Activated CD8-positive, alpha-beta T cell treated with anti-CD3 and anti-CD28 coated beads for 36 hours (primary cell): ENCODE results near the gene SMIM41. TPM values are rescaled to one million over a fixed set of nuclear protein-coding genes. Genes with fewer than 3 reads are reported as not detected.

ENCODE experiments used
- ATAC-seq: fragments of 200-7000 bp; cut with Tn5 transposase; one replicate; pipeline ENCODE4 v1.10.0; 2021; ENCODE audit warnings: mild to moderate bottlenecking, moderate library complexity
- CTCF ChIA-PET: fragments of 350-600 bp; sonication (Branson Sonifier 250); formaldehyde crosslinking; loops from one replicate; lab custom pipeline; 2021; ENCODE audit warnings: antibody characterized with exemption; lab: Charles Lee
- POLR2A ChIA-PET: fragments of 350-600 bp; sonication (Branson Sonifier 250); formaldehyde crosslinking; loops from one replicate; lab custom pipeline; 2021; ENCODE audit warnings: antibody characterized with exemption; lab: Charles Lee
- DNase-seq: peaks from one replicate; pipeline ENCODE4 v3.0.0-alpha.2; 2020
- H3K27ac Mint-ChIP-seq: one replicate; pipeline ENCODE4 v1.8.0; 2021; ENCODE audit warnings: mild to moderate bottlenecking, mixed read lengths
- H3K27me3 Mint-ChIP-seq: one replicate; pipeline ENCODE4 v1.8.0; 2021; ENCODE audit warnings: mixed read lengths
- H3K36me3 Mint-ChIP-seq: one replicate; pipeline ENCODE4 v1.8.0; 2021; ENCODE audit warnings: low read depth, mixed read lengths
- H3K4me1 Mint-ChIP-seq: one replicate; pipeline ENCODE4 v1.8.0; 2021; ENCODE audit warnings: low read depth, mixed read lengths
- H3K4me3 Mint-ChIP-seq: one replicate; pipeline ENCODE4 v1.8.0; 2021; ENCODE audit warnings: mild to moderate bottlenecking, moderate library complexity, mixed read lengths
- H3K9me3 Mint-ChIP-seq: one replicate; pipeline ENCODE4 v1.8.0; 2021; ENCODE audit warnings: mixed read lengths
- intact Hi-C: fragments of 100-400 bp; cut with micrococcal nuclease; formaldehyde crosslinking; loops from one replicate; pipeline ENCODE4 v1.10.0; 2022
- total RNA-seq, 2 experiments: library from RNA; stranded (reverse); gene quantifications; one replicate each; pipeline ENCODE4 v1.2.3, GENCODE V29; 2021
- TF ChIP-seq, protein P1 (sequence below): fragments of 200-600 bp; IDR thresholded peaks from one replicate; pipeline ENCODE4 v1.8.0; 2022; ENCODE audit warnings: antibody characterized with exemption, mild to moderate bottlenecking

Gene SMIM41
- total RNA-seq, 2 experiments from 2014 or later: not detected

DNA sequence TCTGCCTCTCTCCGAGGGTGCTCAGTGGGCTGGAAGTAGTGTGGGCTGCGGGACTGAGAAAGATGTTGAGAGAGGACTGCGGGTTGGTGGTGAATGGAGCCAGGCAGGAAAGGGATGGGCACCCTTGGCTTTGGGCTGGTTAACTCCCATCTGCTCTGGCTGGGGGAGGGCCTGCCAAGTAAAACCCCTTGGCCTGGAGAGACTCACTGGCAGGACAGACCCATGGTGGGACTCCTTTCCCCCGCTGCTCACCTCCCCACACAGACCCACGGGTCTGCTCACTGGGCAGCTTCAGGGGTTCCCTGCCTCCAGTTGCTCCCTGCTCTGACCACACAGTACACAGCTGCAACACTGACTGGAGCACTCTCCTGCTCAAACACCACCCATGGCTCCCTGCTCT lies 58.2 kb downstream of the SMIM41 start:
- Mint-ChIP-seq H3K27ac (no peak overlapping the region), H3K36me3 (no peaks in the 10 kb centered on the region), H3K9me3 (no peaks in the 10 kb centered on the region), H3K4me3 (no peak overlapping the region), H3K4me1 (no peaks in the 10 kb centered on the region), H3K27me3 (no peaks in the 10 kb centered on the region)
- DNase-seq: no peak
- intact Hi-C loops: no loop called here
- ATAC-seq: no peak
- ChIA-PET POLR2A (no interaction called here), CTCF (interaction anchor here (0.8 kb wide), 1 partner anchor 49 kb away, joined by 4 read pairs; no protein-coding TSS in a partner anchor)
- TF ChIP-seq, protein P1, sequence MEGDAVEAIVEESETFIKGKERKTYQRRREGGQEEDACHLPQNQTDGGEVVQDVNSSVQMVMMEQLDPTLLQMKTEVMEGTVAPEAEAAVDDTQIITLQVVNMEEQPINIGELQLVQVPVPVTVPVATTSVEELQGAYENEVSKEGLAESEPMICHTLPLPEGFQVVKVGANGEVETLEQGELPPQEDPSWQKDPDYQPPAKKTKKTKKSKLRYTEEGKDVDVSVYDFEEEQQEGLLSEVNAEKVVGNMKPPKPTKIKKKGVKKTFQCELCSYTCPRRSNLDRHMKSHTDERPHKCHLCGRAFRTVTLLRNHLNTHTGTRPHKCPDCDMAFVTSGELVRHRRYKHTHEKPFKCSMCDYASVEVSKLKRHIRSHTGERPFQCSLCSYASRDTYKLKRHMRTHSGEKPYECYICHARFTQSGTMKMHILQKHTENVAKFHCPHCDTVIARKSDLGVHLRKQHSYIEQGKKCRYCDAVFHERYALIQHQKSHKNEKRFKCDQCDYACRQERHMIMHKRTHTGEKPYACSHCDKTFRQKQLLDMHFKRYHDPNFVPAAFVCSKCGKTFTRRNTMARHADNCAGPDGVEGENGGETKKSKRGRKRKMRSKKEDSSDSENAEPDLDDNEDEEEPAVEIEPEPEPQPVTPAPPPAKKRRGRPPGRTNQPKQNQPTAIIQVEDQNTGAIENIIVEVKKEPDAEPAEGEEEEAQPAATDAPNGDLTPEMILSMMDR: no peak

DNA sequence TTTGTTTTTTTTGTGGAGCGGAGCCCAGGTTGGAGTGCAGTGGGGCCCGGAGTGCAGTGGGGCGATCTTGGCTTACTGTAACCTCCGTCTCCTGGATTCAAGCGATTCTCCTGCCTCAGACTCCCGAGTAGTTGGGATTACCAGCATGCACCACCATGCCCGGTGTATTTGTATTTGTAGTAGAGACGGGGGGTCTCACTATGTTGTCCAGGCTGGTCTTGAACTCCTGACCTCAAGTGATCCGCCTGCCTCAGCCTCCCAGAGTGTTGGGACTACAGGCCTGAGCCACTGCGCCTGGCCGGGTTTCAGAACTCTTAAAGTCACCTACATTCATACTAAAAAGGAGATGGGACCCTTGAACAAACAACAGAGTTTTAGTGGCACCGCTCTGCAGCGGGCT lies 59.6 kb downstream of the SMIM41 start:
- Mint-ChIP-seq H3K4me1 (no peaks in the 10 kb centered on the region), H3K27me3 (no peaks in the 10 kb centered on the region), H3K27ac (no peak overlapping the region), H3K4me3 (no peak overlapping the region), H3K9me3 (no peaks in the 10 kb centered on the region), H3K36me3 (no peaks in the 10 kb centered on the region)
- ATAC-seq (no peak), DNase-seq (no peak)
- TF ChIP-seq, protein P1: no peak
- POLR2A ChIA-PET: no interaction called here
- intact Hi-C loops: no loop called here
- CTCF ChIA-PET: interaction anchor here (1.0 to 1.4 kb wide), 4 partner anchors 16 to 140 kb away, joined by 3 to 5 read pairs (median 3); no protein-coding TSS in a partner anchor

DNA sequence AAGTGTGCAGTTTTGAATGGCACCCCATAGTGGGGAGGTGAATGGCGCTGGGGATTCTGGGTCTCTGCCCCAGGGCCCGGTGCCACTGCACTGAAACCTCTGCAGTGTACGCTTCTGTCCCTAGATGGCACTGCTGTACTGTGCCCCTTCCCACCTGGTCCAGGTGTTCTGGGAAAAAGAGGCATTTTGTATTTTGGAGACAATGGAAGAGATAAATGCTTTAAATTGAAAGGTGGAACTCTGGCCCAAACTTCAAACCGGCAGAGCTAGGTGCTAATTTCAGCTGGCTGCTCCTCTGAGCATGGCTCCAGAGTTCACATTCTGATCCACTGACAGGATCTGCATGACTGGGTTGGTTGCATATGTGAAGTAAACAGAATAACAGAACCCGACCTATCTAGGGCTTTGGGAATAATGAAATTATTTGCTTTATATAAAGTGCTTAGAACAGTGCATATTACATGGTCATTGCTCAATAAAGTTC lies 60.1 kb downstream of the SMIM41 start:
- H3K4me1 Mint-ChIP-seq: no peaks in the 10 kb centered on the region
- no peak overlapping the region for H3K27ac Mint-ChIP-seq
- ATAC-seq: peak; percentile 94
- POLR2A ChIA-PET: no interaction called here
- intact Hi-C loops: no loop called here
- no peaks in the 10 kb centered on the region for H3K36me3 Mint-ChIP-seq
- CTCF ChIA-PET: interaction anchor here (0.8 to 1.6 kb wide), 6 partner anchors 9 to 119 kb away, joined by 3 to 5 read pairs (median 4); no protein-coding TSS in a partner anchor
- H3K27me3 Mint-ChIP-seq: no peaks in the 10 kb centered on the region
- TF ChIP-seq, protein P1: peak; percentile 82
- peak; percentile 56 for DNase-seq
- H3K9me3 Mint-ChIP-seq: no peaks in the 10 kb centered on the region
- H3K4me3 Mint-ChIP-seq: no peak overlapping the region

DNA sequence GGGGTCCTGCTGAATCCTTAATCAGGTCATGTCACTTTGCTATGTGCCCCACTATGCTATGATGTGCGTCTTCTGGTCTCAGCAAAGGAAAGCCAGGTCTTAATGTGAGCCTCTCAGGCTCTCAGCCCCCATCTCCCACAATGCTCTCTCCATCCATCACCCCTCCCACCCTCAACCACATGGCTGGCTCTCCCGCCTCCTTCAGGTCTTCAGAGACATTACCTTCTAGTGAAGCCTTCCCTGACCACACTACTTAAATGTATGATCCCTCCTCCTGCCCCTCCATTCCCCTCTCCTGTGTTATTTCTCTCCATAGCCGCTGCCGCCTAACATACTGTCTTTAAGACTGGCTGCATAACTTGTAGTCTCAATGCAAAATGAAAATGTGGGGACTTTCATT lies 61.8 kb downstream of the SMIM41 start:
- Mint-ChIP-seq H3K9me3 (no peaks in the 10 kb centered on the region), H3K27ac (no peak overlapping the region), H3K4me3 (no peak overlapping the region), H3K4me1 (no peaks in the 10 kb centered on the region), H3K36me3 (no peaks in the 10 kb centered on the region), H3K27me3 (no peaks in the 10 kb centered on the region)
- POLR2A ChIA-PET: no interaction called here
- intact Hi-C loops: no loop called here
- CTCF ChIA-PET: interaction anchor here (1.4 to 1.6 kb wide), 2 partner anchors 11 to 17 kb away, joined by 3 to 5 read pairs; no protein-coding TSS in a partner anchor
- TF ChIP-seq, protein P1: no peak
- ATAC-seq (no peak), DNase-seq (no peak)

DNA sequence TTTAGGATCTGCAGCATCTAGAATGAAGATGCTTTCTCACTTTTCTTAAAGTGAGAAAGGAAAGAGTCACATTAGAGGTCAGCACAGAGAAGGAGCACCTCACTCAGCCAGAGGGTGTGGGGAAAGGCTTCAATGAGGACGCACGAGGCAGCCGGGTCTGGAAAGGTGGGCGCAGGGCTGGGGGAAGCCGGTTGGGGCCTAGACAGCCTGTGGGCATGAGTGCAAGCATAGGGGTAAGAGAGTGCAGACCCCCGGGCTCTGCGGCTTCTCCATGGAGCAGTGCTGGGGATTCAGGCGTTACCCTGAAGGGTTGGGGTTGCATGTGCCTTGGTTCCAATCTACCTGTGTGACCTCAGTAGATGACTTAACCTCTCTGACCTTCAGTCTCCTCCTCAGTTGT lies 62.4 kb downstream of the SMIM41 start:
- ATAC-seq: no peak
- Mint-ChIP-seq H3K36me3 (no peaks in the 10 kb centered on the region), H3K4me1 (no peaks in the 10 kb centered on the region), H3K27ac (no peak overlapping the region), H3K9me3 (no peaks in the 10 kb centered on the region), H3K4me3 (no peak overlapping the region), H3K27me3 (no peaks in the 10 kb centered on the region)
- TF ChIP-seq, protein P1: no peak
- CTCF ChIA-PET: no interaction called here
- DNase-seq: no peak
- intact Hi-C loops: no loop called here
- POLR2A ChIA-PET: interaction anchor here (0.5 kb wide), 1 partner anchor 261 kb away, joined by 3 read pairs; no protein-coding TSS in a partner anchor
